WTC11 (cell line): Measurements from ENCODE around the gene RHOB.

Experiments
- CBFB ChIP-seq: sonication (generic); formaldehyde crosslinking; IDR thresholded peaks from 2 replicates; pipeline ENCODE4 v1.8.1; 2022; ENCODE audit warnings: mild to moderate bottlenecking, low read depth, missing genetic modification reagents
- CTCF ChIP-seq: fragments of 200-600 bp; IDR thresholded peaks from 2 replicates; pipeline ENCODE4 v1.8.0; 2022; ENCODE audit warnings: antibody characterized with exemption
- ELF4 ChIP-seq: sonication (generic); formaldehyde crosslinking; IDR thresholded peaks from 2 replicates; pipeline ENCODE4 v1.8.1; 2022; ENCODE audit warnings: low read depth, mild to moderate bottlenecking, moderate library complexity, missing genetic modification reagents
- SMAD4 ChIP-seq: sonication (generic); formaldehyde crosslinking; IDR thresholded peaks from 2 replicates; pipeline ENCODE4 v1.8.0; 2022; ENCODE audit warnings: mild to moderate bottlenecking, missing genetic modification reagents
- STAT6 ChIP-seq: sonication (generic); formaldehyde crosslinking; conservative IDR thresholded peaks from 2 replicates; pipeline ENCODE4 v1.8.1; 2023; ENCODE audit warnings: mild to moderate bottlenecking, low read depth, missing genetic modification reagents, moderate library complexity
- ZNF416 ChIP-seq: fragments of 250-450 bp; sonication (Bioruptor Pico); IDR thresholded peaks from 2 replicates; pipeline ENCODE4 v1.9.0; 2021; ENCODE audit warnings: mild to moderate bottlenecking, inconsistent platforms

GRCh38 chr2:20409039-20409438 is 37.8 kb upstream of the RHOB start:
- TF ChIP-seq ZNF416, result no peak
- no peak for TF ChIP-seq SMAD4 (CRISPR knock-in tag)
- no peak for TF ChIP-seq CTCF
- TF ChIP-seq CBFB, result no peak
- TF ChIP-seq ELF4 (CRISPR knock-in tag), result no peak
- TF ChIP-seq STAT6 (CRISPR knock-in tag), result no peak
